COLO829 (cell line): ENCODE results near the gene MAP3K5.

Source experiments
- DNase-seq: peaks from one replicate; pipeline ENCODE4 v3.0.0; 2012; ENCODE audit warnings: low spot score

The MAP3K5 gene

DNA sequence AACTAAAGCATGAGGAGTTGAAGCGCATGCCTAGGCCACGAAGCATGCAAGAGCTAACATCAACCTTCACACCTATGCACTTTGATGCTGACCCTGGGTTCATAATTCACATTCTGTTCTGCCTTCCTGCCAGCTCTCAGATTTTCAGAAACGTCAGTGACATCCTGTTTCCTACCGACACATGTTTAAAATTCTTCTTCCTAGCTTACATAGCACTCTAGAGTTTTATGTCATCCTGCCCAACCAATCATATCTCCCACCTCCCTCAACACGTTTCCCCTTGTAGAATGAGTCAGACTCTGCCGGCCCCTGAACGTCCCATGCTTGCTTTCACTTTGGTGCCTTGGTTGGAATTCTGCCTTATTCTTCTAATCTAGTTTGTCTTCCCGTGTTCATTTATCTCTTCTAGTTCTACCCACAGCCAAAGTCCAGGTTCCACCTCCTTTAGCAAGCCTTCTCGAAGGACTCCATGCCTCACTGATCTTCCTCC is 144.9 kb downstream of the MAP3K5 start:
- no peak for DNase-seq

DNA sequence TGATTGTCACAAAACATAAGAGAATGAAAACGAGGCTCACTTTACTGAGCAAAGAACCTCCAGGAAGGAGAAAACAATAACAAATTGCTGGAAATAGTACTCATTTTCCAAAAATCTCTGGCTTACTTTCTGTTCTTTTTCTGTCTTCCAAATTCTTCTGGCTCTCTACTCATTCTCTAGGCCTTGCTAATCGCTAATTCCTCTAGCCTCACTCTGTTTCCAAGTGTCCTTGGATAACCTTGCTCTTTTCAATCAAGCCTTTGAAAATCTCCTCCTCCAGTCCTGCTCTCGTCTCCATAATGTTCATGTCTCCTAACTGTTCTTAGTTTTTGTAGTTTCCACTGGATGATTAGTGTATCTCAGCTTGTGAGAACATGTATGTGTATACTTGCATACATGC is 145.9 kb downstream of the MAP3K5 start:
- DNase-seq: no peak

DNA sequence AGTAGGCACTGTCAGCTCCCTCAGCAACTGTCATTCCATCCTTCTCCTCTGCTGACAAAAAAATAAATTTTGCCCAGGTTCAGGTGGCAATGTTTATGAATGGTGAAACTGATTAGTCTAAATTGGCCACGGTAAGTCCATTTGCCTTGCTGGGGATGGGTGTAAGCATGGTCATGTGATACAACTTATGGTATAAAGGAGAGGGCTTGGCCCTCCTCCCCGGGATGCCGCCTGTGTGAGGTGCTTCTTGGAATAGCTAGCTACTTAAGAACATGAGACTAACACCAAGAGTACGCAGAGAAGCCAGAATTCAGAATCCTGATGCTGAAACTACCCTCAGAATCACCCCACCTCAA is 147.7 kb downstream of the MAP3K5 start:
- no peak for DNase-seq

DNA sequence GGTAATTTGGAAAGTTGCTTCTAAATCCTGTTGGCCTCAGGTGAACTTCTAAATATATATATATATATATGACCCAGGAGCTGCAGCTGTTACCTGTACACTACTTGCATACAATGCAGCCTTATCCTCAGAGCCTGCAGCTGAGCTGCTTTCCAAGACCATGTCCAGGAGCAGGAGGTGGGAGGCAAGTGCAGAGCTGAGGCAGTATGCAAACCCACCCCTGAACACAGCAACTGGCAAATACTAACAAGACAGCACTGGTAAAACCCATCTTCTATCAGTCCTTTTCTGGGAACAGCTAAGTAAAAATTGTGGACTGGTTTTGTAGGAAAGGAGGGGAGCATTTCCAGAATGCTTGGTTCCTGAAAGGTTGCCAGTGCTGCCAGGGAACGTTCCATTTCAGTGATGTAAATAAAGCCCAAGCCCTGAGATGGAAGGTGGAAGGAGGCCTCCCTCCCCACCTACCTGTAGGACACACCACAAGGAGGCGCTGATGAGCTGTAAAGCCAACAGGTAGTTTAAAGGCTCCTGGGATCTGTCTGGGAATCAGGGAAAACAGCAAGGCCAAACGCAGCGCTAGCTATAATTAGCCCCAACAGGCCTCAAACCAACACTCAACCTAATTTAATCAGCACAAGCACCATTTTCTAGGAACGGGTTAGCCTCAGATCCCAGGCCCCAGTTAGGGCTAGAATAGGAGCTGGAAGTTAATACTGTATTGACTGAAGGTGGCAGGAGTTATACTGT is 148.3 kb downstream of the MAP3K5 start:
- DNase-seq: peak; percentile 50

DNA sequence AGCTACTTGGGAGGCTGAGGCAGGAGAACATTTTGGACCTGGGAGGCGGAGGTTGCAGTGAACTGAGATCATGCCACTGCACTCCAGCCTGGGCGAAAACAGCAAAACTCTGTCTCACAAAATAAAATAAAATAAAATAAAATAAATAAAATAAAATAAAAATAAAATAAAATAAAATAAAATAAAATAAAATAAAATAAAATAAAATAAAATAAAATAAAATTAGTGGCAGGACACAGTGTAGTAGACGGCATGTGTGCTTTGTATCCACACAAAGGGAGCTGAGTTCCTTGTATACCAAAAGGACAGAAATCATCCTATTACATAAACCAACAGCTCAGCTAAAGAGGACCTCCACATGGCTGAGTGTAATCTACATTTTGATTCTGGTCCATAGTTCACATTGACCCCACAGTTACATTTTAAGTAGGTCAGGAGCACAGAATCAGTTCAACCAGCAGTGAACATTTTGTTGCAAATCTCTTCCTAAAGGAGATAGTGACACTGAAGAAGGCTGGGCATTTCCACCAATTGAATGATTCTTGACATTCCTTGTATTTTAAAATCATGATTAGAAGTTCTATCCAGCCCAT is 150.3 kb downstream of the MAP3K5 start:
- no peak for DNase-seq

DNA sequence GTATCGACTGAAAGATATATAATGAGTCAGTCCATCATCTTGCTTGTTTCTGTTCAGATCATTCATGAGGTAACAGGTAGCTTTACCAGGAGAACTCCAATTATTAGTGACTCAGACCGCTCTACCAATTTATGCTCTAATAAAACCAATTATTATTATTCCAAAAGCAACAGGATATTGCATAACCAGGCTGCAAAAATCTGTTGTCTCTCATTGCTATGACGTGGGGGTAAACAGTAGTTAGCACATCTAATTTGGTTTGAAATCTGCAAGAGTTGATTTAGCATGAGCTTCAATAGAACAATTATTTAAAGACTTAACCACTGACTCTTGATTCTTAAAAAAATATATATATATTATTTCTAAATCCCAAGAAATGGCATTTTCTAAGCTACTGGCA is 151.1 kb downstream of the MAP3K5 start:
- no peak for DNase-seq

DNA sequence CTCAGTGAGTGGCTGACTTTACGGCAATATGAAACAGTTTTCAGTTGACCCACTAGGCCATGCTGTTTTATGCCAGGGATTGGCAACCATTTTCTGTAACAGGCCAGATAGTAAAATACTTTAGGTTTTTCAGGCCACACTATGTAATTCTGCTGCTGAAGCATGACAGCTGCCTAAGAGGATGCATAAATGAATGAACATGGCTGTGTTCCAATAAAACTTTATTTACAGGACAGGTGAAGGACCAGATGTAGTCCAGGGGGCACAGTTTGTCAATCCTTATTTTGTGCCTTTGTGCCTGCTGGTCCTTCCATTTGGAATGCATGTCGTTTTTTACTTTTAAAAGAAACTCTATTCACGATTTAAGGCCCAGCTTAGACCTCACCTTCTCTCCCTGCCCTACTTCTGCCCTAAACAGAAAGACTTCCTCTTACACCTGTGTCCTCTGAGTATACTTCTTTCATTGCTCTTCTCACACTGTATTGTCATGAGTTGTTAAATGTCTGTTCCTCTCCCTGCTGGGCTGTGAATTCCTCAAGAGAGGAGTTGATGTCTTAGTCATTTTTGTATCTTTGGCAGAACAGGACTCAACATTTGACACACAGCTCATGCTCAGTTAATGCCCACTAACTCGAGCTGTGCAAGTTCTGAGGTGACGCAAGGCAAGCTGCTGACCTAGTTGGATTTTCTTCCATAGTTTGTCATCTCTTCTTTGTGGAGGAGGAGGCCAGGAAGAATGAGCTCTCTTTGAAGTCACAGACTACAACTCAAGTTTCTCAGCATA is 152.0 kb downstream of the MAP3K5 start:
- DNase-seq: no peak

DNA sequence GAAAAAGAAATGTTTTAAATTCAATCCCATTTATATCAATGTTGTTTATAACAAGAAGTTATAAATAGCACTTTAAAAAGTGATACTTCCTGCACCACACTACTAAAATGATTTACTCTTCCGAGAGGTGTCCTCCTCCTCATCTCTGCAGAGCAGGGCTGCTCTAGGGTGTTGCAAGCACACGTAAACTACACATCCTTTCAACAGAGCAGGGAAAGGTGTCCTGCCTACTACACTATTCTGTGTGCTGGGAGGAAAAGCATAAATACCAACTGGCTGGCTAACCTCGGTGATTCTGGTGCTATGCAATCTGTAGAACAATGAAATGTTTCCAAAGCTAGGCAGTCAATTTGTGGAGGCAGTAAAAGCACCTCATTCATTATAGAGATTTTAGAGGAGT is 152.6 kb downstream of the MAP3K5 start:
- DNase-seq: no peak

DNA sequence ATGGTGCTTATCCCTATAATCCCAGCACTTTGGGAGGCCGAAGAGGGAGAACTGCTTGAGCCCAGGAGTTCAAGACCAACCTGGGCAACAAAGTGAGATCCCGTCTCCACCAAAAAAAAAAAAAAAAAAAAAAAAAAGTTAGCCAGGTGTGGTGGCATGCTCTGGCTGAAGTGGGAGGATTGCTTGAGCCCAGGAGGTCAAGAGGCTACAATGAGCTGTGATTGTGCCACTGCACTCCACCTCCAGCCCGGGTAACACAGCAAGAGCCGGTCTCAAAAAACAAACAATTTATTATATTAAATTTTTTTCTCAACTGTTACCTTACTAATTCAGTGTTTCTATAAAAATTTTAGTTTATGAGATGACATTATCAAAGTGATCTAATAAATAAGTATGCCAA is 156.7 kb downstream of the MAP3K5 start:
- DNase-seq: no peak

DNA sequence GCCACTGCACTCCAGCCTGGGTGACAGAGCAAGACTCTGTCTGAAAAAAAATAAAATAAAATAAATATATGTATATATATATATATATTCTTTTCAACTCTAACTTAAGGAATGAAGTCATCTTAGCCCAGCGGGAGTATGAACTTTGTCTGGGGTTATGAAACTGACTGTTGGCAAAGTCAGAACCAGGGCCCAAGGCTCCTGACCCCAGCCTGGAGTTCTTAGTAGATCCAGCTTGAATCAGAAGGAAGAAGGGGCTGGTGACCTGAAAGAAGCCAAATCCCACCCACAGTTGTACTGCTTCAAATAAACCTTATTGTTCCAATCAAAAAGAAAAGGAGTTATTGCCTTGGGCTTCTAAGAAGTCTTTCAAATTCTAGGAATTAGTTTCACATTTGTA is 158.9 kb downstream of the MAP3K5 start:
- no peak for DNase-seq

DNA sequence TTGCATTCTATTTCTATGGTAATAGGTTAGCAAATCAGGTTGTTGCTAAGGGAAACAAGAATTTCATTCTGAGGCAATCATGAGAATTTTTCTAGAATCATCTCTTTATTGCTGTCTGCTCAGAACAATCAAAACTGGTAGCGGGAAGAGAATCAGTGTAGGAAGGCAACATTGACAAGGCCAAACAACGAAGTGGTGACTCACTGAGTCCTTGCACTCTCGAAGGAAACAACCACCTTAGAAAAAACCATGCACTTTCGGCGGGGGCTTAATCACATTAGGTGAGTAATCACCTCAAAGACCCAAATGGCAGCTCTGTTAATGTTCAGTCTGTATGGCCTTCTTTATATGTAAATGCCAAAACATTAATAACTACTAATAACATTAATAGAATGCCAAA is 163.3 kb downstream of the MAP3K5 start:
- no peak for DNase-seq

DNA sequence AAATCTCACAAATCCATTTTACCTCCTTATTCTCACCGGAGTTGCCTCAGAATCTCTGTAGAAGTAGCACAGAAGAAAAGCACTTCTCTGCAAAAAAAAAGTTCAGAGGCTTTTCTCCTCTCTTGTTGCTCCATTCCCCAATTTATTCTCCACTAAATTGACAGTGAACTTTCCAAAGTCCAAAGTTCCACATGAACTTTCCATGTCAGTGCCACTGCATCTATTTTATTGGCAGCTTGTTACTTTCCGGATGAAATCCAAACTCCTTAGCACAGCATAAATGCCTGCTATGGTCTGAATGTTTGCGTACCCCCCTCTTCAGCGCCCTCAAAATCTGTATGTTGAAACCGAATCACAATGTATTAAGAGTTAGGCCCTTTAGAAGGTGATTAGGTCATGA is 165.1 kb downstream of the MAP3K5 start:
- no peak for DNase-seq

DNA sequence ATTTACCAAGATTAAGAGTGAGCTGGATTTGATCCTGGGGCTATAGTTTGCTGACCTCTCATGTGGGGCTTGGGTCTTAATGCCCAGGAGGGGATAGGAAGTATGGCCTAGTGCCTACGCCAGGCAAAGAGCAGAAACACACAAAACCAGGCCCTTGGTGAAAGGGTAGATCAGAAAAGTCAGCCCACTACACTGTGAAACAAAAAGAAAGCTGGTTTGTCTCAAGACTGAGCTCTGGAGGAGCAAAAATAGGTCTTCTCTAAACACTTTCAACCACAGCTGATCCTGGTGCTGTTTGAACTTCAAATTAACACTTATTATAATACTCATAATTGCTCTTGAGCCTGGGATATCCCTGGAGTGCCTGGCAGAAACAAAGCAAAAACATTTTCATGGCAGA is 167.0 kb downstream of the MAP3K5 start:
- no peak for DNase-seq

DNA sequence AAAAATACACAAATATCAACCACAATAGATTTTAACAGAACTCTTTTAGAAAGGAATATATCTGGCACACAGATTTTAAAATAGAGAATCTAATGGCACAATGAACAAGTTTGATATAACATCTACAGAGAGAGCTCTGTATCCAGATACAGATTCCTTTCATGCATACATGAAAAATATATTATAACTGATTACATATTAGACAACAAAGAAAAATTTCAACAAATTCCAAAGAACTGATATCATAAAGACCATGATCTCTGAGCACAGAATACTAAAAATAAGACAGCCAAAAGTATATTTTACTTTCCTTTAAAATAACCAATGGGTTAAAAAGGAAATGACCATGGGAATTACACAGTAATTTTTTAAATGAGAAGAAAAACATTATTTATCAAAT is 167.9 kb downstream of the MAP3K5 start:
- no peak for DNase-seq

DNA sequence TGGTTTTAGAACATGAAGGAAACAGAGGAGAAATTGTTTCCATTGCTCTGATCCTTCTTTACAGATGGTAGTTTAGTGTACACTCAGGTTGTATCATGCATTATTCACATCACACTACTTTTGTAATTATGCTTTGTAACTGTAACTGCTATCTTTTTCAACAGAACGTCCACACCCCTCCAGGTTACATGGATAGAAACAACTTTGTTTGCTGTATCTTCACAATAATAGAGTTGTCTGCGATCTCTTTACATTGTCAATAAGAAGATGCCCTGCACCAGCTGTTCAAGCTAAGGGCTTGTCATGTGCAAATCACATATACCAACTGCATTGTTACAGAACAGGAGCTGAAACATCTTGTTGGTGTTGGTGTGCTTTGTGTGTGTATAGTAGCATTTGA is 174.2 kb downstream of the MAP3K5 start:
- no peak for DNase-seq

DNA sequence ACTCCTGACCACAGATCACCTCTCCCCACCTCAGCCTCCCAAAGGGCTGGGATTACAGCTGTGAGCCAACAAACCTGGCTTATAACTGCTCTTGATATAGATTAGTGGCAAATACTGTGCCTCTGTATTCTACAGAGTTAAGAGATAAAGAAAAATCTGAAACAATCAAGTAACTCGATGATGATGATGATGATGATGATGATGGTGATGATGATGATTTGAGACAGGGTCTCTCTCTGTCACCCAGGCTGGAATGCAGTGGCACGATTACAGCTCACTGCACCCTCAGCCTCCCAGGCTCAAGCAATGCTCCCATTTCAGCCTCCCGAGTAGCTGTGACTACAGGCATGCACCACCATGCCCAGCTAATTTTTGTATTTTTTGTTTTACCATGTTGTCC is 175.8 kb downstream of the MAP3K5 start:
- no peak for DNase-seq

DNA sequence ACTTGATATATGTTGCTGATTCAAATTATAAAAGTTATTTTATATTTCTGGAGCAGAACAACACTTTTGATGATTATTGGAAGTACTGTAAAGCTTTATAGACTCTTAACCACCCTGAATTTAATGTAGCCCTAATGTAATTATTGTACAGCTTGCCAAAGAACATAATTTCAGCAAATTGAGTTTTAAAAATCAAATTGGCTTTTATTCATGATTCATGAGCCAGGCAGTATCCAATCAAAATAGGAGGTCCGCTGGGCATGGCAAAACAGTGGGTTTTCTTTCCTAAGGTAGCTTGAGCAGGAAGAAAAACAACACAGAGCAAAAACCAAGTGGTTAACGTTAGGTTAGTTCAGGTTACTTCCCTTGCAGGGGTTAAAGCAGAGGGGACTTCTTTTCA is 177.3 kb downstream of the MAP3K5 start:
- DNase-seq: no peak

DNA sequence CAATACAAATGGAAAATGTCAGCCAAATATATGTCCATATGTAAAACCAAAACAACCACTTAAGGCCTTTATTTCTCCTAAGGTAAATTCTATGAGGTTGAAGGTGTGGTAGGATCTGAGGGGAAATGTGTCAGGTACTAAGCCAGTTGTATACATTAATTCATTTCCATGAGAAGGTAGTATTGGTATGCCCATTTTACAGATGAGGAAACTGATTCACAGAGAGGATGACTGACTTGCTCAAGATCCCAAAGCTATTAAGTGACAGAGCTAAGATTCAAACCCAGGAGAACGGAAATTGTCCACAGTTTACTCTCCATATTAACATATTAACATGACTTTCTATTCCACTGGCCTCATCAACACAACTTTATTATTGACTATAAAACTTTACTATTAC is 177.9 kb downstream of the MAP3K5 start:
- DNase-seq: no peak

DNA sequence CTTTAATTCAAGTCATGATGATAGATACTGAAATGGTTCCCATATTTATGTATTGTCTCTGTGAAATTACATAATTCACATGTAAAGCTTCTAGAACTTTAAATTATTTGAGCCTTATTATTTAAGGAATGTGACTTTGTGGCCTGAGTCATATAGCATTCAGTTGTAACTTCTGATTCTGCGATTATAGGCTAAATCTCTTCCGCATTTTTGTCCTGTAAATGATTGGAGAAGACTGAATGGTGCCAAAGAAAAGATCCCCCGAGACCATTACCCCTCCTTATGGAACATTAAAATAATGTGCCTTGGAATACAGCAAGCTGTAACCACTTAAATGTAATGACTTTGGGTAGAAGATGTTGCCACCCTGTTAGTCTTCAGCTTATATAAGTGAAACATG is 178.8 kb downstream of the MAP3K5 start:
- DNase-seq: no peak

DNA sequence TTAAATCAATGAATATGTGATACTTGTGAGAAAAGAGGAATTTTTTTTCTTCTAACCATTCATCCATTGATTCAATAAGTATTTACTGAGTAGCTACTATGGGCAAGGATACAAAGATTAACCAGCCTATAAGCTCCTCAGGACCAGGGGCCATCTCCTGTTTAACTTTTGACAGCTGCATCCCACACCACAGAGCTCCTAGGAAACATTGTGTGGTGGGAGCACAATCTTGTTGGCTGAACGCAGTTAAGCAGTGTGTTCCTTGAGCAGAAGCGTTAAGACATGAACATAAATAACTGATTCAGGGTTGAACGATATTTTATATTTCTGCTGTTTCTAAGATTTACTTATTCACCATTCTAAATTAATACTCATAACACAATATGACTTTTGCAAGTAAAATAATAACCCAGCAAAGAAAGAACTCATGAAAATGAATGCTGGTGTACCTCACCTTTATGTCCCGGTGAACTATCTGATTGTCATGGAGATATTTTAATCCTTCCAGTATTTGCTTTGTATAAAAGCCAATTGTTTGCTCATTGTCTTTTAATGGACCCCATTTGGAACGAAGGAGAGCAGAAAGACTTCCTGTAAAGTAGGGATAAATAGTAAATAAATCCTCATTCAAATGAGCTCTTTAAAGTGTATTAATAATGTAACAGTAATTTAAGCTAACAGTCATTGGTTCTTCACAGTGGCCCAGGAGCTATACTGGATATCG is 179.4 kb downstream of the MAP3K5 start:
- DNase-seq: no peak

DNA sequence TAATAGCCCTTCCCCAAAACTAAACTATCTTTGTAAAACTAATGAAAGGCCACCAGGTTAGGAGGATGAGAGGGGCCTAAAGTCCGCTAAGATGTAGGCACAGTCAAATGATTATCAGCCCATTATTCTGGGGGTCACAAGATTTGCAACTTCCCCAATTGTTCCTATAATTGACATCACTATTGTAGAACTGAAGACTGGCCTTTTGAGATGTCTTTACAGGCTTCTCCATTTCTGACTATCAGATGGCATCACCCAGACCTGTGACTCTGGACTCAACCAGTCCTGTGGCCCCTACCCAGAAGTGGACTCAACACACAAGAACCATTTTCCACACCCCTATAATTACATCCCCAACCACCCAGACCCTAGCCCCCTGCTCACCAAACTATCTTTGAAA is 180.5 kb downstream of the MAP3K5 start:
- DNase-seq: no peak

DNA sequence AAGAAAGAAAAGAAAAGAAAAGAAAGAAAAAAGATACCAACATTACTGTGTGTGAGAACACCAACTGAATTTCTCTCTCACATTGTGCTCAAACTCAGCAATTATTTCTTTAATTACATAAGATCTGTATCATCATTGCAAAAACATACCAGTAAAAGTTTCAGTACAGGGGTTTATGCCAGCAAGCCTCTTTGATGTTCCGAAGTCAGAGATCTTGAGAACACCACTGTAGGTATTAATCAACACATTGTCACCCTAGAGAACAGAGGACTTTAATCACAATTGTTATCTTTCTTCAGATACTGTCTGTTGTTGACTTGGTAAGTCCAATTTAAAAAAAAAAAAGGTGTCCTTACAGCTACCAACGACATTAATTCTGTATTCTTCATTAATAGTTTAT is 181.1 kb downstream of the MAP3K5 start:
- DNase-seq: no peak
